Measurements from ENCODE around the gene PLA2G7. TPM values are rescaled to one million over a fixed set of nuclear protein-coding genes. Genes with fewer than 3 reads are reported as not detected.

PLA2G7 gene
- total and polyA plus RNA-seq, 10 of the 15 experiments (the other 5 are each of a cell fraction or from before 2014, with no cell fraction given), result not detected

DNA sequence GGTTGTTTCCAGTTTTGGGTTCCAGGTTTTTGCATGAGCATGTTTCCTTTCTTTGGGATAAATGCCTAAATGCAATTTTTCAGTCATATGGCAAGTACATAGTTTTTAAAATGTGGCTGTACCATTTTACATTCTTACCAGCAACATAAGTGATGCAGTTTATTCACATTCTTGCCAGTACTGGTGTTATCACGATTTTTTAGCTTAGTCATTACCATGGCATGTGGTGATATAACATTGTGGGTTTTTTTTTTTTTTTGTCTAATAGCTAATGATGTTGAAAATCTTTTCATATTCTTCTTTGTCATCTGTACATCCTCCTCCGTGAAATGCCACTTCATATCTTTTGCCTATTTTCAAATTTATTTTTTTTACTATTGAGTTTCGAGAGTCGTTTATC is 50.4 kb downstream of the PLA2G7 start (continued):
- no peak for TF ChIP-seq EZH2 (IDR thresholded peaks at IDR 0.05; ENCODE audit: borderline replicate concordance, control insufficient read depth, low read depth, low read length)
- no peak for TF ChIP-seq CHD2 (IDR thresholded peaks at IDR 0.05; ENCODE audit: borderline replicate concordance, low read depth, low read length)
- no peak for TF ChIP-seq BHLHE40 (IDR thresholded peaks at IDR 0.05; ENCODE audit: borderline replicate concordance in 1 of 2, low read depth in 2 of 2, low read length in 1 of 2)
- no peak for TF ChIP-seq SMAD1 (IDR thresholded peaks at IDR 0.05; ENCODE audit: low read depth, partially characterized antibody)
- TF ChIP-seq, protein P1, sequence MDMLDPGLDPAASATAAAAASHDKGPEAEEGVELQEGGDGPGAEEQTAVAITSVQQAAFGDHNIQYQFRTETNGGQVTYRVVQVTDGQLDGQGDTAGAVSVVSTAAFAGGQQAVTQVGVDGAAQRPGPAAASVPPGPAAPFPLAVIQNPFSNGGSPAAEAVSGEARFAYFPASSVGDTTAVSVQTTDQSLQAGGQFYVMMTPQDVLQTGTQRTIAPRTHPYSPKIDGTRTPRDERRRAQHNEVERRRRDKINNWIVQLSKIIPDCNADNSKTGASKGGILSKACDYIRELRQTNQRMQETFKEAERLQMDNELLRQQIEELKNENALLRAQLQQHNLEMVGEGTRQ (IDR thresholded peaks at IDR 0.05; ENCODE audit: borderline replicate concordance, low read depth, low read length), result no peak
- no peak for TF ChIP-seq PBX3 (IDR thresholded peaks at IDR 0.05; ENCODE audit: insufficient replicate concordance, low read depth, low read length)

- SMC1A ChIA-PET (ENCODE audit: uncharacterized antibody, unreplicated experiment), result no interaction called here
- TF ChIP-seq FOXM1 (IDR thresholded peaks at IDR 0.05; ENCODE audit: low read depth, low read length) (no peak), E4F1 (IDR thresholded peaks at IDR 0.05; ENCODE audit: borderline replicate concordance, partially characterized antibody) (no peak), RELA (IDR thresholded peaks at IDR 0.05; ENCODE audit: borderline replicate concordance, partially characterized antibody) (no peak), CBFB (IDR thresholded peaks at IDR 0.05; ENCODE audit: low read depth) (no peak), SMAD1 (IDR thresholded peaks at IDR 0.05; ENCODE audit: low read depth, partially characterized antibody) (no peak), RFX5 (IDR thresholded peaks at IDR 0.05; ENCODE audit: low read depth, low read length) (no peak), FOS (IDR thresholded peaks at IDR 0.05; ENCODE audit: borderline replicate concordance, extremely low read depth, insufficient read length) (no peak), MTA3 (IDR thresholded peaks at IDR 0.05; ENCODE audit: borderline replicate concordance, low read length) (no peak)
- TF ChIP-seq, protein P2, sequence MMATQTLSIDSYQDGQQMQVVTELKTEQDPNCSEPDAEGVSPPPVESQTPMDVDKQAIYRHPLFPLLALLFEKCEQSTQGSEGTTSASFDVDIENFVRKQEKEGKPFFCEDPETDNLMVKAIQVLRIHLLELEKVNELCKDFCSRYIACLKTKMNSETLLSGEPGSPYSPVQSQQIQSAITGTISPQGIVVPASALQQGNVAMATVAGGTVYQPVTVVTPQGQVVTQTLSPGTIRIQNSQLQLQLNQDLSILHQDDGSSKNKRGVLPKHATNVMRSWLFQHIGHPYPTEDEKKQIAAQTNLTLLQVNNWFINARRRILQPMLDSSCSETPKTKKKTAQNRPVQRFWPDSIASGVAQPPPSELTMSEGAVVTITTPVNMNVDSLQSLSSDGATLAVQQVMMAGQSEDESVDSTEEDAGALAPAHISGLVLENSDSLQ (IDR thresholded peaks at IDR 0.05), result no peak
- TF ChIP-seq, protein P3, sequence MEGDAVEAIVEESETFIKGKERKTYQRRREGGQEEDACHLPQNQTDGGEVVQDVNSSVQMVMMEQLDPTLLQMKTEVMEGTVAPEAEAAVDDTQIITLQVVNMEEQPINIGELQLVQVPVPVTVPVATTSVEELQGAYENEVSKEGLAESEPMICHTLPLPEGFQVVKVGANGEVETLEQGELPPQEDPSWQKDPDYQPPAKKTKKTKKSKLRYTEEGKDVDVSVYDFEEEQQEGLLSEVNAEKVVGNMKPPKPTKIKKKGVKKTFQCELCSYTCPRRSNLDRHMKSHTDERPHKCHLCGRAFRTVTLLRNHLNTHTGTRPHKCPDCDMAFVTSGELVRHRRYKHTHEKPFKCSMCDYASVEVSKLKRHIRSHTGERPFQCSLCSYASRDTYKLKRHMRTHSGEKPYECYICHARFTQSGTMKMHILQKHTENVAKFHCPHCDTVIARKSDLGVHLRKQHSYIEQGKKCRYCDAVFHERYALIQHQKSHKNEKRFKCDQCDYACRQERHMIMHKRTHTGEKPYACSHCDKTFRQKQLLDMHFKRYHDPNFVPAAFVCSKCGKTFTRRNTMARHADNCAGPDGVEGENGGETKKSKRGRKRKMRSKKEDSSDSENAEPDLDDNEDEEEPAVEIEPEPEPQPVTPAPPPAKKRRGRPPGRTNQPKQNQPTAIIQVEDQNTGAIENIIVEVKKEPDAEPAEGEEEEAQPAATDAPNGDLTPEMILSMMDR (IDR thresholded peaks at IDR 0.05 in 2 of 3, conservative IDR thresholded peaks at IDR 0.05 in 1 of 3; ENCODE audit: control insufficient read depth in 2 of 3, extremely low read depth in 1 of 3, insufficient read depth in 1 of 3, low read depth in 3 of 3, low read length in 3 of 3), result peak; percentile 28 to 55 (median 44)
Observed at GRCh38 chr6:46677314-46677654, 57.9 kb downstream of the PLA2G7 start.

More at GRCh38 chr6:46677314-46677654, 57.9 kb downstream of the PLA2G7 start:
- no peak overlapping the region for H3K4me3 ChIP-seq
- FAIRE-seq (no peak), ATAC-seq (peak; percentile 68), DNase-seq (ENCODE audit: low read depth, low spot score) (no peak)
- intact Hi-C loops (cut with micrococcal nuclease; ENCODE audit: unreplicated experiment) (no loop called here), in situ Hi-C loops (cut with MboI) (no loop called here)
- no peak overlapping the region for H3K4me2 ChIP-seq (ENCODE audit: control insufficient read depth, insufficient read depth)
- H3K4me1 ChIP-seq (ENCODE audit: control insufficient read depth, insufficient read depth, low read length), result no peaks in the 10 kb centered on the region
- no peak overlapping the region for H3K9ac ChIP-seq (ENCODE audit: control insufficient read depth, insufficient read depth, low read length)
- no peaks in the 10 kb centered on the region; a peak in 1 of 4 replicates for H3K27me3 ChIP-seq (replicated peaks in 1 of 2; ENCODE audit: control insufficient read depth in 2 of 2, insufficient read depth in 2 of 2, low read length in 1 of 2)
- ChIA-PET RAD21 (ENCODE audit: unreplicated experiment) (no interaction called here), CTCF (interaction anchor here (0.8 kb wide), 1 partner anchor 13 kb away, joined by 3 read pairs; no protein-coding TSS in a partner anchor), POLR2A (no interaction called here)
- H3K36me3 ChIP-seq (ENCODE audit: control insufficient read depth in 2 of 2, insufficient read depth in 2 of 2, low read length in 1 of 2), result no peaks in the 10 kb centered on the region
- H4K20me1 ChIP-seq (ENCODE audit: control insufficient read depth, insufficient read depth), result no peaks in the 10 kb centered on the region
- no peaks in the 10 kb centered on the region for H3K9me3 ChIP-seq (replicated peaks; ENCODE audit: control insufficient read depth, insufficient read depth, low read length)
- no TSS peak for BruUV-seq (replicated peaks)
- 10% methylated on average over 4 of the region's 4 CpGs for WGBS (ENCODE audit: insufficient coverage, insufficient replicate concordance, low lambda C conversion rate, missing lambda C conversion rate)
- H2AFZ ChIP-seq (ENCODE audit: control insufficient read depth, low read depth, low read length), result no peak overlapping the region
- no peak overlapping the region for H3K27ac ChIP-seq (ENCODE audit: control insufficient read depth, insufficient read depth)
- H3K79me2 ChIP-seq (ENCODE audit: control insufficient read depth, insufficient read depth, low read length), result no peaks in the 10 kb centered on the region

Data from GM12878 (cell line).